HG03095 (cell line): ENCODE measurements around the gene RAD52.

Experiments used
- ATAC-seq: cut with Tn5 transposase; IDR thresholded peaks from one replicate; pipeline ENCODE4 v1.9.1; 2021; ENCODE audit warnings: moderate library complexity; ENCODE audit not compliant: unreplicated experiment

RAD52 gene

DNA sequence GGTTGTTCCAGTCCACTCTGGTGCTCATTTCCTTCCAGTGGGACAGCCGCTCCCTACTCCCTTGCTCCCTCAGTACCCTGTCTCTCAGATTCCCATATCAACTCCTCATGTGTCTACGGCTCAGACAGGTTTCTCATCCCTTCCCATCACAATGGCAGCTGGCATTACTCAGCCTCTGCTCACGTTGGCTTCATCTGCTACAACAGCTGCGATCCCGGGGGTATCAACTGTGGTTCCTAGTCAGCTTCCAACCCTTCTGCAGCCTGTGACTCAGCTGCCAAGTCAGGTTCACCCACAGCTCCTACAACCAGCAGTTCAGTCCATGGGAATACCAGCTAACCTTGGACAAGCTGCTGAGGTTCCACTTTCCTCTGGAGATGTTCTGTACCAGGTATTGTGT is 69.9 kb downstream of the RAD52 start:
- ATAC-seq: no peak

DNA sequence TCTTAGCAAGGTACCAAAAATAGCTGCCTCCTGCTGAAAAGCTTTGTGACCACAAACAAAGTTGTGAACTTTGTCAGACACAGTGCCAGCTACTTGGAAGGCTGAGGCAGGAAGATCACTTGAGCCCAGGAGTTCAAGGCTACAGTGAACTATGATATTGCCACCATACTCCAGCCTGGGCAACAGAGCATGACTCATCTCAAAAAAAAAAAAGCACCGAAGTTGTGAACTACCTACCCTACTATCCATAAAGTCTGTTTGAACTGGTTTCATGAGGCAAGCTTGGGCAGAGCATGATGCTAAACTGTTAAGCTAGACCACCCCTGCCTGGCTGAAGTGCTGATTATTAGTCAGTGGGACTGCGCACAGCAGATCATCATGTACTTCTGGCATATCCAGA is 75.5 kb downstream of the RAD52 start:
- ATAC-seq: no peak

- no peak for ATAC-seq
Measured at GRCh38 chr12:870378-870777, 79.1 kb downstream of the RAD52 start.

- no peak for ATAC-seq
Measured at GRCh38 chr12:868722-869121, 80.8 kb downstream of the RAD52 start.

GRCh38 chr12:867905-868304 is 81.6 kb downstream of the RAD52 start:
- no peak for ATAC-seq

- ATAC-seq: no peak
Measured at GRCh38 chr12:865614-866013, 83.9 kb downstream of the RAD52 start.

DNA sequence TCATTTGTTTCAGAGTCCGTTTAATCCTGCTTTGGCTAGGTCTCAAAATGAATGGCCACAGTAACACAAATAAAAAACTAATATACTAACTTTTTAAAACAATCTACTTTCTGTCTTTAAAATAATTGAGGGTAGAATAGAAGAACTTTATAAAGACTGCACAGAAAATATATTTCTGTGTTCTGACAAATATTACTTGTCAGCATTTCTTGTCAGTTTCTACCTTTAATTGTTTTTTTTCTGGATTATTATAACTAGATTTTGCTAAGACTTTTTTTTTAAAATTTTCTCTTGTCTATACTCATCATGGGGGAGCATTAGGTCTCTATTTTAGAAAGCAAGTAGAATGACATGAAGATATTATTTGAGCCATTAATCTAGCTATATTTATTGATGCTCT is 86.2 kb downstream of the RAD52 start:
- no peak for ATAC-seq

DNA sequence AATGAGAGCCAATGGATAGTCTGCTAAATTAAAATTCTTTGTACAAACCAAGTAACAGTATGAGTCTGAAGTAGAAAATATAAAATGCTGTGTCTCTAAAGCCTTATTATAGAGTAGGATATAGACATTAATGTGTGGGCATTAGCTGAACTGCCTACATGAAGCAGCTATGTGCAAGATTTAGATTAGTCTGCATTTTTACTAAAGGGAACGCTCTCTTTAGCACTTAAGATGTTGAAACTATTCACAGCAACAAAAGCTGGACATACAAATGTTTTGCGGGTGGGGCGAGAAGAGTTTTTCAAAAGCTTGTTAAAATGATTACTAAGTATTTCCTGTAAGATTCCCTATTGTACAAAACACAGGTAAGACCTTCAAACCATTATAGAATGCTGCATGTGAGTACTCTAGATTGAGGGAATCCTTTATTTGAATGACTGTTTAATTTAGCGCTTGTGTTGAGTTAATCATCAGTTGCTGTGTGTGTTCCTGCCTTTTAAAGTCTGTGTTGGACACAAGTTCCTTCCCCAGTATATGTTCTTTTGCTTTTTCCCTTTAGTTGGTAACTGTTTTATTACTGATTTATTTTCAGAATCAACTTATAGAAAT is 87.1 kb downstream of the RAD52 start:
- ATAC-seq: no peak
